T-helper 2 cell treated with Interferon-gamma antibody and Interleukin-4, amounts not matched to agents 5 μg/mL and 100 μg/mL, for 36 hours (primary cell): ENCODE data around the gene ADARB2.

ENCODE experiments used
- DNase-seq: peaks from one replicate; pipeline ENCODE4 v3.0.0; 2021; ENCODE audit warnings: low spot score
- H3K27ac Mint-ChIP-seq: one replicate; pipeline ENCODE4 v1.8.0; 2021; ENCODE audit warnings: mild to moderate bottlenecking, mixed read lengths
- H3K27me3 Mint-ChIP-seq: one replicate; pipeline ENCODE4 v1.8.0; 2021; ENCODE audit warnings: low read depth, mixed read lengths
- H3K36me3 Mint-ChIP-seq: one replicate; pipeline ENCODE4 v1.8.0; 2021; ENCODE audit warnings: low read depth, mixed read lengths
- H3K4me1 Mint-ChIP-seq: one replicate; pipeline ENCODE4 v1.8.0; 2021; ENCODE audit warnings: low read depth, mixed read lengths
- H3K4me3 Mint-ChIP-seq: one replicate; pipeline ENCODE4 v1.8.0; 2022; ENCODE audit warnings: mild to moderate bottlenecking, moderate library complexity, mixed read lengths
- H3K9me3 Mint-ChIP-seq: one replicate; pipeline ENCODE4 v1.8.0; 2021; ENCODE audit warnings: mixed read lengths

ADARB2 gene

DNA sequence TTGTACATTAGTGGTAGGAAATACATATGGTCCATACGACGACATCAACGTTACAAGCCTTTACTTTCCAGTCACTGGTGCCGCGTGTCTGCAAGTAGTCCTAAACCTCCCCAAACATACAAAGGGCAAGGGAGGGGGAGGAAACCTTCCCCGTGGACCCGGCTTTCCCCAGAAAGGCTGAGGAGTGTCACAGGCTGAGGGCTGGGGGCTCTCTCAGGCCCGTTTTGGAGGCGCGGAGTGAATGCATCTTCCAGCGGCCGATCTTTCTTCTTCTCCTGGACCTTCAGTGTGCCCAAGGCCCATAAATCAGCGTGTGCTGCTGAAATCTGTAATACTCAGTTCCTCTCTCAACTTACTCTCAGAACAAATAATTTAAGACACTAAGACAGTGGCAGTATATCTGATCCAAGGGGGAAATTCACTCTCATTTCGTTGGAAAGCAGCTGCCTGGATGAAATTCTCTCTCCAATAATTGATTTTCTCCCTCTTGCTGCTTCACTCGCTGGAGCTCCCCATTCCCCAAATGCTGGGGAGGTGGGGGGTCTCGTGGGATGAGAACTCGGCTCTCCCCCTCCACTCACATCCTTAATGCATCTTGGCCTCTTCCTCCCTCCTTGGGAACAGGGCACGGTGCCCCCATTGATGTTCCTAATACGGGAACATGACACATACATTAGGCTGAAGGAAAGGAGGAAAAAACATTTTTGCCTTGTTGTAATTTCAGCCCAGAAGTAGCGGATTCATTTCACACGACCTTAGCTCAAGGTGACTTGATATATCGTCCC is 126.1 kb downstream of the ADARB2 start:
- peaks cover 25% of the 10 kb centered on the region for H3K27me3 Mint-ChIP-seq
- no peak overlapping the region for H3K27ac Mint-ChIP-seq
- peaks cover 2% of the 10 kb centered on the region for H3K4me1 Mint-ChIP-seq

DNA sequence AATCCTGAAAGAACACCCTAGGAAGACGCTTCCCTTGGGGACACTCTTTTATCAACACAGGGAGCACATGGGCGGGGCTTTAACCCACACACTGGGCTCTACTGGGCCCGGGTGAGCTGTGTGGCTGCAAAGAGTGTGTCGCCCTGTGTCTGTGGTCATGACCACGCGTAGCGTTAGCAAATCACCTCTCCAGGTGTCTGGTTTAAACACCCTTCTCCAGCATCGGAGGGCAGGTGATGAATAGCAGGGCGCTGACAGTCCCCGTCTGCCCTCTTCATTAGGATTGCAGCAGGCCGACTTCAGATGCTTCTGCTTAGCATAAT is 127.7 kb downstream of the ADARB2 start:
- peaks cover 2% of the 10 kb centered on the region for H3K4me1 Mint-ChIP-seq
- H3K4me3 Mint-ChIP-seq: no peak overlapping the region
- H3K27ac Mint-ChIP-seq: no peak overlapping the region
- no peak for DNase-seq
- H3K9me3 Mint-ChIP-seq: no peaks in the 10 kb centered on the region
- no peaks in the 10 kb centered on the region for H3K36me3 Mint-ChIP-seq
- peaks cover 25% of the 10 kb centered on the region for H3K27me3 Mint-ChIP-seq

More for the DNA sequence above, 126.1 kb downstream of the ADARB2 start:
- Mint-ChIP-seq H3K36me3 (no peaks in the 10 kb centered on the region), H3K9me3 (no peaks in the 10 kb centered on the region), H3K4me3 (no peak overlapping the region)
- no peak for DNase-seq

DNA sequence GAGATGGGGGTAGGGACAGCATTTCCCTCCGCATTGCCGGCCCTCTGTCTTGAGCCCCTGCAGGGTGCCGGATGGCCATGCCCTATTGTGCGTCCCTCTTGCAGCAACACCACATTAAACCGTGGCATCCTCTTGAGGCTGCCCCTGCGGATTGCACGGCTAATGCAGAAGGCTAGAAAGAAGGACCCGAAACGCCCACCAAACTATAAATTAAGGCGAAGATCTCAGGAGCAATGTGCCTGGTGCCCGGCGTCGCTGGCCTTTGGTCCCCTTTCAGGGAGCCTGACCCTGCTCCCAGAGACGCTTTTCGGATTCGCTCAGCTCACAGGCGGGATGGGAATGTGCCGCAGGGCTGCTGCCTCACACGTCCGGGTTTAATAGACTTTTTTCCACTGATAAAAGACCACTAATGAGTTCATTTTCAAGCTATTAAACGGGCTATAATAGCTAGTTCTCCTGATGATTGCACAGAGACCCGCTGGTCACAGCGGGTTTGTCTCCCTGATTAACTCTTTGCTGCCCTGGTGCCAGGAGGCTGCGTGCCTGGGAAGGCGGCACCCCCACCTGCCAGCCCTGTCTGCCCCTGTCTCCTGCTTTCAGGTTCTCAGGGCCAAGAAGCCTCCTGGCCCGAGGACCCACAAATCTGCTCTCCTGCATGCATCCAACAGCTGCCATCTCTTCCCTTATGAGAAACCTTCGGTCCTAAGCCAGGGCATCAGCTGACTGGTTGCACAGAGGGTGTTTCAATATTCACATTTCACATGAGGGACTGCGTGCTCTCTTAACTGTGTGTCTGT is 128.3 kb downstream of the ADARB2 start:
- H3K4me3 Mint-ChIP-seq: no peak overlapping the region
- H3K4me1 Mint-ChIP-seq: peaks cover 2% of the 10 kb centered on the region
- no peaks in the 10 kb centered on the region for H3K36me3 Mint-ChIP-seq
- DNase-seq: no peak
- H3K9me3 Mint-ChIP-seq: no peaks in the 10 kb centered on the region
- peaks cover 25% of the 10 kb centered on the region for H3K27me3 Mint-ChIP-seq
- H3K27ac Mint-ChIP-seq: no peak overlapping the region

DNA sequence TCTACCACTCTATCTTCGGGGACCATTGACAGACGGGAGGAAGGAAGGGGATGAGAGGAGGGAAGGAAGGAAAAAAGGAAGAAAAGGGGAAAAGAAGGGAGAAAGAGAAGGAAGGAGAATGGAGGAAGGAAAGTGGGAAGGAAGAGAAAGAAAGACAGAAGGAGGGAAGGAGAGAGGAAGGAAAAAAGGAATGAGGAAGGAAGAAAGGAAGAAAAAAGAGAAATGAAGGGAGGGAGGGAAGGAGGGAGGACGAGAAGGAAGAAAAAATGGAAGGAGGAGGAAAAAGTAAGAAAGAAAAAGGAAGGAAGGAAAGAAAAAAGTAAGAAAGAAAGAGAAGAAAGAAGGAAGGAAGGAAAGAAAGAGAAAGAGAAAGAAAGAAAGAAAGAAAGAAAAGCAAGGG is 128.9 kb downstream of the ADARB2 start:
- Mint-ChIP-seq H3K4me1 (peaks cover 2% of the 10 kb centered on the region), H3K9me3 (no peaks in the 10 kb centered on the region), H3K27ac (no peak overlapping the region), H3K27me3 (peaks cover 25% of the 10 kb centered on the region), H3K36me3 (no peaks in the 10 kb centered on the region), H3K4me3 (no peak overlapping the region)
- no peak for DNase-seq

DNA sequence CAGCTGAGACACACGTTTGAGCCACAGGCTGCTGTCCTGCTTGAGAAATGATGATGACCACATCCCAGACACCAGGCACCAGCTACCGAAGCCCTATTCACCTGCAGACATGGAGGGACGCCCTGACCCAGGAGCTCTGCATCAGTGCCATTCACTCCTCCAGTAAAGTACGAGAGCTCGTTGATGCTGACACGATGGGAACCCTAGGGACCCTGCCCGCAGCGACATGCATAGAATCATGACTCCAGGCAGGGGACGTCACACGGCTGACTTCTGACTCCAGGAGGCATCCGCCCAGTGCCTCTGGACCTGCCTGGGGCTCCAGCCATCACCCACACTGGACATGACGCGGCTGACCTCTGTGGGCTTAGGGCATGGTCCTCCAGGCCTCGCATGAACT is 129.9 kb downstream of the ADARB2 start:
- H3K9me3 Mint-ChIP-seq: no peaks in the 10 kb centered on the region
- H3K4me1 Mint-ChIP-seq: no peaks in the 10 kb centered on the region
- H3K36me3 Mint-ChIP-seq: no peaks in the 10 kb centered on the region
- H3K27ac Mint-ChIP-seq: no peak overlapping the region
- no peak overlapping the region for H3K4me3 Mint-ChIP-seq
- no peak for DNase-seq
- peaks cover 25% of the 10 kb centered on the region for H3K27me3 Mint-ChIP-seq

DNA sequence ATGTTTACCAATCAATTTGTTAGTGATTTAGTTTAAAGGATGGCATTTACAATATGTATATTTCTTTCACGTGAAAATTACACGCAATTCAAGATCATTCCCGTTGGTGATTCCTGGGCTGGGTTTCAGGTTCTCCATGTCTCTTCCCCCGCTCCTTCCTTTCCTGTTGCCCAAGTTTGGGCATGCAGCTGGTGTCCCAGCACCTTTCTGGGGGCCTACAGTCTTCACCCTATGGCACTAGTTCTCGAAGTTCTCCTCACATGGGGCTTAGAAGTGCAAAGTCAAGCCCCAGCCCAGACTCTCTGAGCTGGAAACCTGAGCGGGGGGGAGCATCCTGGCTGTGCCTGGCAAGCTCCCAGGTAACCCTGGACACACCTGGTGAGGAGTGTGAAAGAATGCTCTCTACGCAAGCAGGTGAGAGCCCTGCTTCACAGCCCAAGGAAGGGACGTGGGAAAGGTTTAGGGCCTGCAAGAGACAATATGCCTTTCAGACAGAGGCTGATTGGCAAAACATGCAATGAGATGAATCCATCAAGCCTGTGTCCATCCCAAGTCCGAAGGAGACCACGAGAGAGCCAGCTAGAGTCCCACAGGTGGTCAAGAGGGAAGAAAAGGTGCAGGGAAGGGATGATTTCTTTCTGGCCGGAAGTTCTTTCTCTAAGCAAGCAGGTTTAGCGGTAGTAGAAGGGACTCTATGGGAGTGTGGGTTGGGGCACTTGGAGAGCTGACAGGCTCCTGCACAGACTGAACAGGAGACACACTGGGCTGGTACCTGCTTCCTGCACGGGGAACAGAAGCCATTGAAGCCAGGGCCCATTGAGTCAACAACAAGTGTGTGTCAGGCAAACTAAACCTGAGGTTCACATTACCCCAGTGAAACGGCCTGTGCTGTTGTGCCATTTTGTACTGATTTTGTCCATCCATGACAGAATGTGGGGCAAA is 131.1 kb downstream of the ADARB2 start:
- Mint-ChIP-seq H3K9me3 (no peaks in the 10 kb centered on the region), H3K4me1 (no peaks in the 10 kb centered on the region), H3K36me3 (no peaks in the 10 kb centered on the region), H3K27ac (no peak overlapping the region), H3K4me3 (no peak overlapping the region), H3K27me3 (peaks cover 23% of the 10 kb centered on the region)
- DNase-seq: no peak

DNA sequence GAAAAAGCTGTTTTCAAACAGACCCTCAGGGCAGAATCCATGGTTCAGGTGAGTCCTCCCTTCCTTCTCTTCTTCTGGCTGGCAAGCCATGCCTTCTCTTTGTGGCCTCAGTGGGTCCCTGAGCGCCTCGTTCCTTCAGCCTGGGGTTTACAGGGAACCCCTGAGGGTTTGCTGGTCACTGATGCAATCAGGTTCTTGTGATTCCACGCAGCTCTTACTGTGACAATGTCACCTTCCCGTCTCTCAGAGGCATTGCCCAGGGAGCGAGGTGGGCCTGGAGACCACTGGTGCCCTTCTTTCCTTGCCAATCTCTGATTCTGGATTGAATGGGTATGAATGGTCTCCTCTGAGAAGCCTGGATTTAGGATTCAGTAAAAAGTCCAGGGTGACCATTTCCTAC is 132.2 kb downstream of the ADARB2 start:
- peaks cover 23% of the 10 kb centered on the region for H3K27me3 Mint-ChIP-seq
- H3K4me3 Mint-ChIP-seq: no peak overlapping the region
- H3K36me3 Mint-ChIP-seq: no peaks in the 10 kb centered on the region
- no peak overlapping the region for H3K27ac Mint-ChIP-seq
- no peaks in the 10 kb centered on the region for H3K4me1 Mint-ChIP-seq
- H3K9me3 Mint-ChIP-seq: no peaks in the 10 kb centered on the region
- DNase-seq: no peak

DNA sequence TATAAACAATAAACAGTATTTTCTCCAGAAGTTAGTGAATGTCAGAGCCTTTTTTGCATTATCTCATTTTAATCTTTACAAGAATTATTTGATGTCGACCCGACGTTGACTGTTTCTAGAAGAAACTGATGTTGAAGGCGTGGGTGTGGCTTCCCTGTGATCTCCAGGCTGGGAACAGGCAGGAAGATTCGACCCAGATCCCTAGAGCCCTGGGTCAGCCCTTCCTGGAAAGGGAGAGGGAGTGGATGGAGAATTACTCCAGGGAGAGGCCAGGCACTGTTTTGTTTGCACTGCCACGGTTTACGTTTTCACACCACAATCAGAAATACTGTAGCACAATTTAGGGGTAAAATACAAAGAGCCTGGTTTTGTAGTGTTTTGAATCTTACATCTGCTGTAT is 133.1 kb downstream of the ADARB2 start:
- Mint-ChIP-seq H3K4me1 (no peaks in the 10 kb centered on the region), H3K4me3 (no peak overlapping the region), H3K27me3 (peaks cover 16% of the 10 kb centered on the region), H3K27ac (no peak overlapping the region), H3K9me3 (no peaks in the 10 kb centered on the region), H3K36me3 (no peaks in the 10 kb centered on the region)
- no peak for DNase-seq

DNA sequence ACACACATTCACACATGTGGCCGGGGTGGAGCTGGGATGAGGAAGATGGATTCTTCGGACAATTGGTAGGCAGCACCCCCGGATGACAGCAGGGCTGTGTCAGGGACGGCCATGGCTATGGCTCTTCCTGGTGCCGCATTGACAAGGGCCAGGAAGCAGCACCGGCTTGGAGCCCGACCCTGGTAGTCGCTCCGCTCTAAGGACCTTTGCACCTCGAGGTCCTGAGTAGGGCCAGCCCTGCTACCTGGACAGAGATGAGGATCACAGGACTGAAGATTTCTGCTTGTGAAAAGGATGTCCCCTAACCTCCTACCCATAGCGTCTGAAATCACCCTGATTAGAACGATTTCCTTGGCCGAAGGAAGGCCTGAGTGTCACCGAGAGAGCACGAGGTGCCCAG is 134.1 kb downstream of the ADARB2 start:
- Mint-ChIP-seq H3K36me3 (no peaks in the 10 kb centered on the region), H3K27me3 (peaks cover 6% of the 10 kb centered on the region), H3K4me1 (no peaks in the 10 kb centered on the region), H3K27ac (no peak overlapping the region), H3K9me3 (no peaks in the 10 kb centered on the region), H3K4me3 (no peak overlapping the region)
- no peak for DNase-seq

DNA sequence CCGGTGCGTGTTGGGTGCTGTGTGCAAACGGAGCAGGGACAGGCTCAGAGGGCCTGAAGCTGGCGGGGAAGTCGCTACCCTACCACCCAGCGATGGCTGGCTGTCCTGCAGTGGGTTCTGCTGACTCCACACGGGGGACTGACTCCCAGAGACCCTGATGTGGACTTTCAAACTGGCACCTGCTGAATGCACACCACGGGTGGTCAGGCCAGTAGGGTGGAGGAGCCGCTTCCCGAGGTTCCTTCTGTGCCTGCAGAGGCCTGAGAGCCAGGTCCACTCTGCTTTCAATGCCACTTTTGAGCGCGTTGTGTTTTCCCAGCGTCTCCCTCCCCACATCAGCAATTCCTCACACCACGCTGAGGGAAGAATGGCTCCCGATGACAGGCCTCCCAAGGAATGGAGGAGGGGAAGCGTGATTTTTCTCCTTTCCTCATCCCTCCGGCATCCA is 135.3 kb downstream of the ADARB2 start:
- Mint-ChIP-seq H3K4me3 (no peak overlapping the region), H3K36me3 (no peaks in the 10 kb centered on the region), H3K27me3 (no peaks in the 10 kb centered on the region), H3K4me1 (no peaks in the 10 kb centered on the region), H3K27ac (no peak overlapping the region), H3K9me3 (no peaks in the 10 kb centered on the region)
- DNase-seq: no peak

DNA sequence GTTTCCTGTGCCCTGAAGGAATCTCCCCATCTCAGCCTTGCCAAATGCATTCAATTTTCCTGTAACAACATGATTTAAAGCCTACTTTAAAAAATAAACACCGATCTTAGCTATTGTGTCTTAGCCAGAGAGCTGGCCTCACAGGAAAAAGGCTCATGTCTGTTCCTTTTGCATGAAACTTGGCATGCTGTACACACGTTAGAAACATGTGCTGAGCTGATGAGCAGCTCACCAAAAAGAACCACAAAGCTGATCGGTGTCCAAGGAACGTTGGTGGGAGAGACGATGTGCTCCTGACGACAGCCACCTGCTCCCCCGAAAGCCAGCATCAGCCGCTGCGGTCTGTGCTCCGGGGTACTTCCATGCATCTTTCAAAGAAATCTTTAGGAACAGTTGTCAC is 135.9 kb downstream of the ADARB2 start:
- no peaks in the 10 kb centered on the region for H3K4me1 Mint-ChIP-seq

DNA sequence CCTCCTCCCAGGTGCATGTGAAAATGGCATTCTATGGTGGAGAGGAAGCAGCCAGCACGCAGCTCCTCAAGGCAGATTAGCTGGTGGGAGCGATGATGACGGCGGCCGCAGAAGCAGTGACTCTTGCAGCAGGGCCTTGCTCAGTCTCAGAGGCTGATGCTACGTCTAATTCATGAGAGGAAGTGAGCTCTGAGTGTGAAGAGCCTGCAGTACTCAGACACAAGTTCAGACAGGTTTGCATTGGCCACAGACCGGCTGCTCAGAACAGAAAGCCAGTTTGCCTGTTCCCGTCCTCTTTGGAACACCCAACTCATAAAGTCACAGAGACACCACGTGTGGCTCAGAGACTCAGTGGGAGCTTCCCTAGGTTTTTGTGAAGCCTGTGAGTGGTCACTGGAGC is 136.5 kb downstream of the ADARB2 start:
- H3K4me3 Mint-ChIP-seq: no peak overlapping the region
- H3K27me3 Mint-ChIP-seq: no peaks in the 10 kb centered on the region
- DNase-seq: no peak
- H3K27ac Mint-ChIP-seq: no peak overlapping the region
- no peaks in the 10 kb centered on the region for H3K9me3 Mint-ChIP-seq
- no peaks in the 10 kb centered on the region for H3K36me3 Mint-ChIP-seq
- no peaks in the 10 kb centered on the region for H3K4me1 Mint-ChIP-seq

More for the DNA sequence above, 135.9 kb downstream of the ADARB2 start:
- DNase-seq: no peak
- Mint-ChIP-seq H3K9me3 (no peaks in the 10 kb centered on the region), H3K27ac (no peak overlapping the region), H3K4me3 (no peak overlapping the region), H3K36me3 (no peaks in the 10 kb centered on the region), H3K27me3 (no peaks in the 10 kb centered on the region)

DNA sequence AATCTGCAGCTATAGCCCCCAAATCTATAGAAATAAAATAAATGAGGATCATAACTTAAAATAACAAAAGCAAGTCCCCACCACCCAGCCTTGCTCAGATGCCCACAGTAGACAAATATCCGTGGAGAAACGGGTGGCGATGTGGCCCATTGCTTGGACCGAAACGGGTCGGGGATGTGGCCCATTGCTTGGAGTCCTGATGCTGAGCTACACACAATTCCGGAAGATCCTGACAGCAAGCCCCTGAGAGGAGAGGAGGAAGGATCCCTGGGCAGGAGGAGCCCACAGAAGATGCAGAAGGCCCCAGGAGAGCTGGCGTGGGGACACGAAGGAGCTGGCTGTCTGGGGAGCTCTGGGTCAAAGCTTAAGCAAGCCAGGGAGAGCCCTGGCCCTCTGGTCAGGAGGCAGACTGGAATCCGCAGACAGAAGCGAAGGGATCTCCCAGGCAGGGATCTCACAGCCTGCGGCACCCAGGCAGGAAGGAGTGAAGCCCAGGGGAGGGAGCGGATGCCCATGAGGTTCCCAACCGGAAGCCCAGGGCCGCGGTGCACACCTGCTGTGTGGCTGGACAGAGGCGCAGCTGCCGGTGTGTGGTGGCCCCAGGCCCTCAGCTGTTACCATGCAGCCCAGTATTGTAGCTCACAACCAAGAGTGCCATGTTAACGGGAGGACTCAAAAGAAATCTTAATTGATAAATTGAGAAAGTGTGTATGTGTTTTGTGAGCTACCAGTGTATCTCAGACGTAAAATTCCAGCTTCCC is 138.8 kb downstream of the ADARB2 start:
- Mint-ChIP-seq H3K4me1 (no peaks in the 10 kb centered on the region), H3K9me3 (no peaks in the 10 kb centered on the region), H3K27ac (no peak overlapping the region), H3K4me3 (no peak overlapping the region), H3K27me3 (no peaks in the 10 kb centered on the region), H3K36me3 (no peaks in the 10 kb centered on the region)
- DNase-seq: no peak
